Sigmoid colon (tissue), 4 donors: ENCODE results near the gene DDX31.

ENCODE experiments used
- POLR2A ChIP-seq, 2 donors: fragments of 450-650 bp; IDR thresholded peaks; one replicate each; pipeline ENCODE4 v1.6.1; 2016; ENCODE audit warnings: antibody characterized with exemption in 2 of 2, mild to moderate bottlenecking in 2 of 2, moderate library complexity in 2 of 2
- POLR2AphosphoS5 ChIP-seq, 4 donors: sonication (generic); formaldehyde crosslinking; IDR thresholded peaks; one replicate each; pipeline ENCODE4 v1.6.1; 2017; ENCODE audit warnings: antibody characterized with exemption in 4 of 4
- TF ChIP-seq, protein P1 (sequence below), 4 experiments: fragments of 450-650 bp in 3 of 4; fragments of 200-600 bp in 1 of 4; IDR thresholded peaks; one replicate each; pipeline ENCODE4 v1.5.1; 2016 to 2019; ENCODE audit warnings: antibody characterized with exemption in 4 of 4, mild to moderate bottlenecking in 3 of 4, moderate library complexity in 2 of 4

DNA sequence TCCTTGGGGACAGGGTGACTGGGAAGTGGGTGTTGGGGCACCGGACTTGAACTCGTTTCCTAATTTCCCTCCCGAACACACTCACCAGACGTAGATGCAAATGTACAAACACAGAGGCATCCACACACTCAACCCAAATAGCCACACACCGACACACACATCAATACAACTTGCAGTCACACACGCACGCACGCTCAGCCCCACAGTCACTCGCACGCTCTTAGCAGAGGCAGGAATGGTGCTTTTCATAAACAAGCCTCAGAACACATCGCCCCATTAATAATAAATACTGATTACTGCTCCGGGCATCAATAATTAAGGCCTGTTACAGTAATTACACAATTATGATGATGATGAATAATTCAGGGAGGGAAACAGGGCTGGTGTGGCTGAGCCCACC is 81.7 kb downstream of the DDX31 start:
- TF ChIP-seq, protein P1, sequence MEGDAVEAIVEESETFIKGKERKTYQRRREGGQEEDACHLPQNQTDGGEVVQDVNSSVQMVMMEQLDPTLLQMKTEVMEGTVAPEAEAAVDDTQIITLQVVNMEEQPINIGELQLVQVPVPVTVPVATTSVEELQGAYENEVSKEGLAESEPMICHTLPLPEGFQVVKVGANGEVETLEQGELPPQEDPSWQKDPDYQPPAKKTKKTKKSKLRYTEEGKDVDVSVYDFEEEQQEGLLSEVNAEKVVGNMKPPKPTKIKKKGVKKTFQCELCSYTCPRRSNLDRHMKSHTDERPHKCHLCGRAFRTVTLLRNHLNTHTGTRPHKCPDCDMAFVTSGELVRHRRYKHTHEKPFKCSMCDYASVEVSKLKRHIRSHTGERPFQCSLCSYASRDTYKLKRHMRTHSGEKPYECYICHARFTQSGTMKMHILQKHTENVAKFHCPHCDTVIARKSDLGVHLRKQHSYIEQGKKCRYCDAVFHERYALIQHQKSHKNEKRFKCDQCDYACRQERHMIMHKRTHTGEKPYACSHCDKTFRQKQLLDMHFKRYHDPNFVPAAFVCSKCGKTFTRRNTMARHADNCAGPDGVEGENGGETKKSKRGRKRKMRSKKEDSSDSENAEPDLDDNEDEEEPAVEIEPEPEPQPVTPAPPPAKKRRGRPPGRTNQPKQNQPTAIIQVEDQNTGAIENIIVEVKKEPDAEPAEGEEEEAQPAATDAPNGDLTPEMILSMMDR (IDR thresholded peaks at IDR 0.05) = no peak
- TF ChIP-seq POLR2A (IDR thresholded peaks at IDR 0.05) (no peak), POLR2AphosphoS5 (IDR thresholded peaks at IDR 0.05) (no peak)
